HEK293 (cell line): ENCODE data around the gene SEMA7A.
A peak's percentile ranks its signal among the peaks of the same experiment; 100 is the strongest.

ENCODE experiments used
- CTCF ChIP-seq: fragments of 450-650 bp; formaldehyde crosslinking; IDR thresholded peaks from 2 replicates; pipeline ENCODE4 v1.5.1; 2016; ENCODE audit warnings: missing biosample characterization, missing genetic modification characterization
- SCRT2 ChIP-seq: fragments of 450-650 bp; formaldehyde crosslinking; IDR thresholded peaks from 2 replicates; pipeline ENCODE4 v1.5.1; 2016; ENCODE audit warnings: missing biosample characterization, missing genetic modification characterization
- TRIM28 ChIP-seq: IDR thresholded peaks from 2 replicates; pipeline ENCODE4 v1.6.1; 2011; ENCODE audit warnings: low read length, control low read depth, borderline replicate concordance
- ZNF24 ChIP-seq: fragments of 450-650 bp; formaldehyde crosslinking; IDR thresholded peaks from 2 replicates; pipeline ENCODE4 v1.5.1; 2016; ENCODE audit warnings: missing biosample characterization, missing genetic modification characterization
- ZNF350 ChIP-seq: fragments of 450-650 bp; formaldehyde crosslinking; IDR thresholded peaks from 2 replicates; pipeline ENCODE4 v1.5.0; 2017; ENCODE audit warnings: missing biosample characterization, mild to moderate bottlenecking, missing genetic modification characterization
- ZNF548 ChIP-seq: fragments of 450-650 bp; formaldehyde crosslinking; IDR thresholded peaks from 2 replicates; pipeline ENCODE4 v1.5.1; 2016; ENCODE audit warnings: missing biosample characterization, missing genetic modification characterization
- ZNF621 ChIP-seq: fragments of 450-650 bp; formaldehyde crosslinking; IDR thresholded peaks from 2 replicates; pipeline ENCODE4 v1.5.1; 2017; ENCODE audit warnings: missing biosample characterization, missing genetic modification characterization
- ZNF626 ChIP-seq: fragments of 450-650 bp; sonication (Bioruptor Pico); formaldehyde crosslinking; IDR thresholded peaks from 2 replicates; pipeline ENCODE4 v1.5.1; 2018; ENCODE audit warnings: missing biosample characterization, missing genetic modification characterization, inconsistent platforms
- TF ChIP-seq, protein P1 (sequence below): fragments of 450-650 bp; formaldehyde crosslinking; IDR thresholded peaks from 2 replicates; pipeline ENCODE4 v1.5.1; 2016; ENCODE audit warnings: missing biosample characterization, missing genetic modification characterization
- TF ChIP-seq, protein P2 (sequence below): fragments of 450-650 bp; formaldehyde crosslinking; IDR thresholded peaks from 2 replicates; pipeline ENCODE4 v1.5.1; 2016; ENCODE audit warnings: missing biosample characterization, missing genetic modification characterization

DNA sequence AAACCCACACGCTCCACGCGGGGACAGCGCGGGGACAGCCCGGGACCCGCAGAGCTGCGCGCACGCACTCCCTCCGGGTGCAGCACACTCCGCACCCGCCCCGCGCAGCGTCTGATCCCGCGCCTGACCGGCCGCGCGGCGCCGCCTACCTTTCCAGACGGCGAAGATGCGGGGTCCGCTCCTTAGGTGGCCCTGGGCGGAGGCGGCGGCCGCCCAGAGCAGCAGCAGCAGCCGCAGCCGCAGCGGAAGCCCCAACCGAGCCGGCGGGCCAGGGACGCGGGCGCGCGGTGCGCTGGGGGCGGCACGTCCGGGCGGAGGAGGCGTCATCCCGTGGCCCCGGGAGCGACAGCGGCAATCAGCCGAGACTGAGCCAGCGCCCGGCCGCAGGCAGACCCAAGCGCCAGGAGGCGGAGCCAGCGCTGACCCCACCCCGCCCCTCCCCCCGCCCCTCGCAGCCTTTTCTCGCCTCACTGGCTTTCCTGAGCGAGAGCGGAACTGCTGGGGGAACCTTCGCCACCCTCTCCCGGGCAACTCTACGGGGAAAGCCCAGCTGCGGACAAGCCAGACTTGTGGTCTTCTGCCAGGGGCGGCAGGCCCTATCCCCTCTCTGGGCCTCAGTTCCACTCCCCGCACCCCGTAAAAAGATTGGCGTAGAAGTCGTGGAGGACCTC, at the start of gene SEMA7A:
- TF ChIP-seq ZNF626 (tag by site-specific recombination) (no peak), CTCF (tag by site-specific recombination) (no peak; the same call in 1 of the 2 replicates), TRIM28 (0 out of 2 replicates have a peak, but pooled peaks have one; percentile 34), SCRT2 (tag by site-specific recombination) (no peak), ZNF24 (tag by site-specific recombination) (no peak), ZNF548 (tag by site-specific recombination) (no peak), ZNF621 (no peak), ZNF350 (no peak)
- TF ChIP-seq, protein P1, sequence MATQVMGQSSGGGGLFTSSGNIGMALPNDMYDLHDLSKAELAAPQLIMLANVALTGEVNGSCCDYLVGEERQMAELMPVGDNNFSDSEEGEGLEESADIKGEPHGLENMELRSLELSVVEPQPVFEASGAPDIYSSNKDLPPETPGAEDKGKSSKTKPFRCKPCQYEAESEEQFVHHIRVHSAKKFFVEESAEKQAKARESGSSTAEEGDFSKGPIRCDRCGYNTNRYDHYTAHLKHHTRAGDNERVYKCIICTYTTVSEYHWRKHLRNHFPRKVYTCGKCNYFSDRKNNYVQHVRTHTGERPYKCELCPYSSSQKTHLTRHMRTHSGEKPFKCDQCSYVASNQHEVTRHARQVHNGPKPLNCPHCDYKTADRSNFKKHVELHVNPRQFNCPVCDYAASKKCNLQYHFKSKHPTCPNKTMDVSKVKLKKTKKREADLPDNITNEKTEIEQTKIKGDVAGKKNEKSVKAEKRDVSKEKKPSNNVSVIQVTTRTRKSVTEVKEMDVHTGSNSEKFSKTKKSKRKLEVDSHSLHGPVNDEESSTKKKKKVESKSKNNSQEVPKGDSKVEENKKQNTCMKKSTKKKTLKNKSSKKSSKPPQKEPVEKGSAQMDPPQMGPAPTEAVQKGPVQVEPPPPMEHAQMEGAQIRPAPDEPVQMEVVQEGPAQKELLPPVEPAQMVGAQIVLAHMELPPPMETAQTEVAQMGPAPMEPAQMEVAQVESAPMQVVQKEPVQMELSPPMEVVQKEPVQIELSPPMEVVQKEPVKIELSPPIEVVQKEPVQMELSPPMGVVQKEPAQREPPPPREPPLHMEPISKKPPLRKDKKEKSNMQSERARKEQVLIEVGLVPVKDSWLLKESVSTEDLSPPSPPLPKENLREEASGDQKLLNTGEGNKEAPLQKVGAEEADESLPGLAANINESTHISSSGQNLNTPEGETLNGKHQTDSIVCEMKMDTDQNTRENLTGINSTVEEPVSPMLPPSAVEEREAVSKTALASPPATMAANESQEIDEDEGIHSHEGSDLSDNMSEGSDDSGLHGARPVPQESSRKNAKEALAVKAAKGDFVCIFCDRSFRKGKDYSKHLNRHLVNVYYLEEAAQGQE (tag by site-specific recombination), result no peak
- TF ChIP-seq, protein P2, sequence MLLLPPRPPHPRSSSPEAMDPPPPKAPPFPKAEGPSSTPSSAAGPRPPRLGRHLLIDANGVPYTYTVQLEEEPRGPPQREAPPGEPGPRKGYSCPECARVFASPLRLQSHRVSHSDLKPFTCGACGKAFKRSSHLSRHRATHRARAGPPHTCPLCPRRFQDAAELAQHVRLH (tag by site-specific recombination), result no peak
